Osteoblast (primary cell): ENCODE data around the gene STEAP3. TPM values are rescaled to one million over a fixed set of nuclear protein-coding genes. Genes with fewer than 3 reads are reported as not detected.

ENCODE experiments used
- DNase-seq: peaks from one replicate; pipeline ENCODE4 v3.0.0; 2011; ENCODE audit warnings: low spot score, mixed read lengths; ENCODE audit not compliant: insufficient read length; ENCODE audit errors: missing footprints
- H2AFZ ChIP-seq: 2 replicates; pipeline ENCODE4 v1.6.0; 2011; ENCODE audit warnings: mild to moderate bottlenecking, low read length
- H3K27ac ChIP-seq: 2 replicates; pipeline ENCODE4 v1.5.1; 2011; ENCODE audit warnings: mild to moderate bottlenecking, low read depth, low read length, moderate library complexity
- H3K27me3 ChIP-seq: 2 replicates; pipeline ENCODE4 v1.6.0; 2012; ENCODE audit warnings: mild to moderate bottlenecking, control low read depth, inconsistent platforms, low read length, moderate library complexity; ENCODE audit not compliant: insufficient read depth
- H3K36me3 ChIP-seq: 2 replicates; pipeline ENCODE4 v1.5.1; 2011; ENCODE audit warnings: mild to moderate bottlenecking, low read length, control low read depth, moderate library complexity; ENCODE audit not compliant: insufficient read depth
- H3K4me1 ChIP-seq: 2 replicates; pipeline ENCODE4 v1.5.1; 2011; ENCODE audit warnings: mild to moderate bottlenecking, low read length, control low read depth, moderate library complexity; ENCODE audit not compliant: insufficient read depth
- H3K4me2 ChIP-seq: 2 replicates; pipeline ENCODE4 v1.6.0; 2011; ENCODE audit warnings: mild to moderate bottlenecking, low read length; ENCODE audit not compliant: insufficient read depth
- H3K4me3 ChIP-seq: fragments of 200-600 bp; sonication (generic); 3 replicates; pipeline ENCODE4 v1.5.1; 2012; ENCODE audit warnings: mild to moderate bottlenecking, low read length, inconsistent platforms; ENCODE audit not compliant: insufficient read depth
- H3K79me2 ChIP-seq: 2 replicates; pipeline ENCODE4 v1.6.0; 2012; ENCODE audit warnings: mild to moderate bottlenecking, low read length, control low read depth, inconsistent platforms; ENCODE audit not compliant: insufficient read depth
- H3K9me3 ChIP-seq: 2 replicates; pipeline ENCODE4 v1.5.1; 2011; ENCODE audit warnings: low read depth, low read length, control low read depth
- H4K20me1 ChIP-seq: 2 replicates; pipeline ENCODE4 v1.6.0; 2012; ENCODE audit warnings: mild to moderate bottlenecking, low read length, control low read depth; ENCODE audit not compliant: insufficient read depth
- CTCF ChIP-seq: IDR thresholded peaks from 2 replicates; pipeline ENCODE4 v1.5.1; 2011; ENCODE audit warnings: mild to moderate bottlenecking, low read depth, low read length, moderate library complexity; ENCODE audit errors: extremely low read depth
- total RNA-seq: library from RNA; depleted of rRNA; stranded (reverse); fragments of >200 nt; gene quantifications from 2 replicates; pipeline ENCODE4 v1.2.3, GENCODE V29; 2012

Gene STEAP3
- total RNA-seq, 1 donor = 40.9 TPM

- no peak overlapping the region for H2AFZ ChIP-seq
- H3K4me2 ChIP-seq = no peak overlapping the region
- peaks cover 19% of the 10 kb centered on the region for H3K4me1 ChIP-seq
- H3K27me3 ChIP-seq = peaks cover 16% of the 10 kb centered on the region
- H3K36me3 ChIP-seq = no peaks in the 10 kb centered on the region
- DNase-seq = no peak
- no peaks in the 10 kb centered on the region for H3K9me3 ChIP-seq
- no peak overlapping the region for H3K4me3 ChIP-seq
- H3K27ac ChIP-seq = no peak overlapping the region
- H4K20me1 ChIP-seq = no peaks in the 10 kb centered on the region
- no peak for TF ChIP-seq CTCF
- no peaks in the 10 kb centered on the region for H3K79me2 ChIP-seq
Measured at GRCh38 chr2:119195887-119196286, 27.7 kb upstream of the STEAP3 start.

- Histone ChIP-seq H3K27ac (no peak overlapping the region), H3K4me3 (no peak overlapping the region), H4K20me1 (no peaks in the 10 kb centered on the region), H3K27me3 (peaks cover 21% of the 10 kb centered on the region), H3K4me1 (peaks cover 19% of the 10 kb centered on the region), H3K4me2 (no peak overlapping the region), H2AFZ (no peak overlapping the region), H3K79me2 (no peaks in the 10 kb centered on the region), H3K9me3 (no peaks in the 10 kb centered on the region), H3K36me3 (no peaks in the 10 kb centered on the region)
- DNase-seq = peak; percentile 57
- no peak for TF ChIP-seq CTCF
Measured at GRCh38 chr2:119196301-119197125, 27.1 kb upstream of the STEAP3 start.

GRCh38 chr2:119197126-119197405 lies 26.6 kb upstream of the STEAP3 start:
- Histone ChIP-seq H4K20me1 (no peaks in the 10 kb centered on the region), H3K27me3 (peaks cover 21% of the 10 kb centered on the region), H3K36me3 (no peaks in the 10 kb centered on the region), H3K9me3 (no peaks in the 10 kb centered on the region), H3K4me3 (no peak overlapping the region), H3K79me2 (no peaks in the 10 kb centered on the region), H3K4me1 (peaks cover 19% of the 10 kb centered on the region), H2AFZ (no peak overlapping the region), H3K4me2 (no peak overlapping the region), H3K27ac (no peak overlapping the region)
- TF ChIP-seq CTCF = no peak
- DNase-seq = no peak

GRCh38 chr2:119197529-119198239 lies 25.9 kb upstream of the STEAP3 start:
- Histone ChIP-seq H3K79me2 (no peaks in the 10 kb centered on the region), H3K27ac (no peak overlapping the region), H3K4me1 (peaks cover 19% of the 10 kb centered on the region), H3K4me2 (no peak overlapping the region), H3K4me3 (no peak overlapping the region), H4K20me1 (no peaks in the 10 kb centered on the region), H2AFZ (no peak overlapping the region), H3K36me3 (no peaks in the 10 kb centered on the region), H3K27me3 (peaks cover 21% of the 10 kb centered on the region), H3K9me3 (no peaks in the 10 kb centered on the region)
- no peak for TF ChIP-seq CTCF
- peak; percentile 38 for DNase-seq
